SK-N-SH treated with all-trans-retinoic acid at 6 μM for 48 hours (cell line): Measurements from ENCODE around the gene PSMA6.

Experiments used
- ATAC-seq: fragments of 200-7000 bp; cut with Tn5 transposase; 3 replicates; pipeline ENCODE4 v1.9.1; 2020; ENCODE audit warnings: mild to moderate bottlenecking, moderate library complexity
- ARNTL ChIP-seq: fragments of 450-650 bp; formaldehyde crosslinking; IDR thresholded peaks from 2 replicates; pipeline ENCODE4 v1.5.0; 2020; ENCODE audit warnings: low read depth, mild to moderate bottlenecking, moderate library complexity, borderline replicate concordance
- BACH2 ChIP-seq: fragments of 250-450 bp; sonication (Bioruptor Pico); IDR thresholded peaks from 2 replicates; pipeline ENCODE4 v1.9.0; 2021; ENCODE audit warnings: mild to moderate bottlenecking, borderline replicate concordance
- CSDC2 ChIP-seq: fragments of 250-450 bp; sonication (Bioruptor Pico); IDR thresholded peaks from 2 replicates; pipeline ENCODE4 v1.5.0; 2020; ENCODE audit warnings: mild to moderate bottlenecking, moderate library complexity
- ESRRG ChIP-seq: fragments of 250-450 bp; sonication (Bioruptor Pico); IDR thresholded peaks from 2 replicates; pipeline ENCODE4 v1.6.1; 2021; ENCODE audit warnings: mild to moderate bottlenecking
- ISL1 ChIP-seq: fragments of 250-450 bp; sonication (Bioruptor Pico); IDR thresholded peaks from 2 replicates; pipeline ENCODE4 v2.1.2; 2022; ENCODE audit warnings: mild to moderate bottlenecking, moderate library complexity
- OSR1 ChIP-seq: fragments of 250-450 bp; sonication (Bioruptor Pico); IDR thresholded peaks from 2 replicates; pipeline ENCODE4 v1.8.0; 2022; ENCODE audit warnings: moderate library complexity, mild to moderate bottlenecking, inconsistent platforms
- PPARA ChIP-seq: fragments of 250-450 bp; sonication (Bioruptor Pico); IDR thresholded peaks from 2 replicates; pipeline ENCODE4 v1.5.0; 2020; ENCODE audit warnings: mild to moderate bottlenecking, borderline replicate concordance
- SNAI2 ChIP-seq: fragments of 250-450 bp; sonication (Bioruptor Pico); IDR thresholded peaks from 2 replicates; pipeline ENCODE4 v1.5.0; 2020; ENCODE audit warnings: mild to moderate bottlenecking, moderate library complexity
- TCF4 ChIP-seq: fragments of 250-450 bp; sonication (Bioruptor Pico); IDR thresholded peaks from 2 replicates; pipeline ENCODE4 v1.8.0; 2021; ENCODE audit warnings: mild to moderate bottlenecking, moderate library complexity, borderline replicate concordance
- TOX ChIP-seq: fragments of 250-450 bp; sonication (Bioruptor Pico); IDR thresholded peaks from 2 replicates; pipeline ENCODE4 v1.8.0; 2021; ENCODE audit warnings: mild to moderate bottlenecking, moderate library complexity, borderline replicate concordance
- ZC3H10 ChIP-seq: fragments of 250-450 bp; sonication (Bioruptor Pico); IDR thresholded peaks from 2 replicates; pipeline ENCODE4 v1.5.1; 2021; ENCODE audit warnings: mild to moderate bottlenecking, moderate library complexity
- ZFP3 ChIP-seq: fragments of 250-450 bp; sonication (Bioruptor Pico); IDR thresholded peaks from 2 replicates; pipeline ENCODE4 v1.5.0; 2020; ENCODE audit warnings: mild to moderate bottlenecking, moderate library complexity
- ZFP30 ChIP-seq: fragments of 450-650 bp; formaldehyde crosslinking; IDR thresholded peaks from 2 replicates; pipeline ENCODE4 v1.5.0; 2022; ENCODE audit warnings: mild to moderate bottlenecking, moderate library complexity
- ZNF565 ChIP-seq: fragments of 450-650 bp; formaldehyde crosslinking; conservative IDR thresholded peaks from 2 replicates; pipeline ENCODE4 v1.5.0; 2020; ENCODE audit warnings: low read depth, mild to moderate bottlenecking, moderate library complexity
- ZNF8 ChIP-seq: fragments of 450-650 bp; formaldehyde crosslinking; IDR thresholded peaks from 2 replicates; pipeline ENCODE4 v1.5.0; 2020; ENCODE audit warnings: mild to moderate bottlenecking, moderate library complexity
- TF ChIP-seq, protein P1 (sequence below): fragments of 250-450 bp; sonication (Bioruptor Pico); IDR thresholded peaks from 2 replicates; pipeline ENCODE4 v1.5.1; 2021; ENCODE audit warnings: mild to moderate bottlenecking, moderate library complexity
- TF ChIP-seq, protein P2 (sequence below): fragments of 250-450 bp; sonication (Bioruptor Pico); IDR thresholded peaks from 2 replicates; pipeline ENCODE4 v1.5.0; 2020; ENCODE audit warnings: mild to moderate bottlenecking, moderate library complexity
- TF ChIP-seq, protein P3 (sequence below): fragments of 250-450 bp; sonication (Bioruptor Pico); IDR thresholded peaks from 2 replicates; pipeline ENCODE4 v1.5.1; 2020; ENCODE audit warnings: low read depth, mild to moderate bottlenecking, moderate library complexity
- TF ChIP-seq, protein P4 (sequence below): fragments of 250-450 bp; sonication (Bioruptor Pico); IDR thresholded peaks from 2 replicates; pipeline ENCODE4 v1.8.0; 2021; ENCODE audit warnings: low read depth, mild to moderate bottlenecking, moderate library complexity, borderline replicate concordance
- TF ChIP-seq, protein P5 (sequence below): fragments of 250-450 bp; sonication (Bioruptor Pico); IDR thresholded peaks from 2 replicates; pipeline ENCODE4 v1.8.0; 2020; ENCODE audit warnings: mild to moderate bottlenecking, moderate library complexity, borderline replicate concordance

PSMA6 gene

DNA sequence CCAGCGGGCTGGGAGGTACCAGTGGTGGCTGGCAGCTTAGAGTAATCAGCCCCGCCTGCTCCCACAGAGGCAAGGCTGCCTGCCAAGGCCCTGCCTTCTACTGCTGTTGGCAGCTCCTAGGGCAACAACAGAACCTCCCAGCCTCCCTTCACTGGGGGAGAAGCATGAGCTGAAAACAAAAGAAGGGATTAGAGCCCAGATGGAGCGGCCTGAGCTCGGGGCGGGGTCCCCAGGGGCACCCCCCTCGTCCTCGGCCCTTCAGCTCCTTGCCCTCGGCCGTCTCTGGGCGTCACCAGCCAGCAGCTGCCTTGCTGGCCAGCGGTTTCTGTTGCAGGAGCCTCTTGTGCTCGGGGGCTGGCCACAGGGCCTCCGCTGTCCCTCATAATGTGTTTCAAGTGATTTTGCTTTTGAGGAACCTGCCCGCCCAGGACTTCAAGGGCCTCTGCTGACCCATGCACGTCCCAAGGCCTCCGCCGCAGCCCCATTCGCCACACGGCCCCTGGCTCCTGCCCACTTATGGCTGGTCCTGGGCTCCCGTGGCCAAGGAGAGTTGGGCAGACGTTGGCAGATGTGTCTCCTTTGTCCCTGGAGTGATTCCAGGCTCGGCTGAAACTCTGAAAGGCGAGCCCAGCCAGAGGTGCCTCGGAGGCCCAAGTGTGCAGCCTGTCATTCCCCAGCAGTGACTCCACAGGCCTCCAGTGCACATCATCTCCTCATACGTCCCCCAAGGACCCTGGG is 49.7 kb downstream of the PSMA6 start:
- TF ChIP-seq, protein P1, sequence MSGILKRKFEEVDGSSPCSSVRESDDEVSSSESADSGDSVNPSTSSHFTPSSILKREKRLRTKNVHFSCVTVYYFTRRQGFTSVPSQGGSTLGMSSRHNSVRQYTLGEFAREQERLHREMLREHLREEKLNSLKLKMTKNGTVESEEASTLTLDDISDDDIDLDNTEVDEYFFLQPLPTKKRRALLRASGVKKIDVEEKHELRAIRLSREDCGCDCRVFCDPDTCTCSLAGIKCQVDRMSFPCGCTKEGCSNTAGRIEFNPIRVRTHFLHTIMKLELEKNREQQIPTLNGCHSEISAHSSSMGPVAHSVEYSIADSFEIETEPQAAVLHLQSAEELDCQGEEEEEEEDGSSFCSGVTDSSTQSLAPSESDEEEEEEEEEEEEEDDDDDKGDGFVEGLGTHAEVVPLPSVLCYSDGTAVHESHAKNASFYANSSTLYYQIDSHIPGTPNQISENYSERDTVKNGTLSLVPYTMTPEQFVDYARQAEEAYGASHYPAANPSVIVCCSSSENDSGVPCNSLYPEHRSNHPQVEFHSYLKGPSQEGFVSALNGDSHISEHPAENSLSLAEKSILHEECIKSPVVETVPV (CRISPR knock-in tag), result no peak
- TF ChIP-seq ISL1 (CRISPR knock-in tag) (no peak), ZFP3 (peak; percentile 90), SNAI2 (CRISPR knock-in tag) (no peak)
- TF ChIP-seq, protein P2, sequence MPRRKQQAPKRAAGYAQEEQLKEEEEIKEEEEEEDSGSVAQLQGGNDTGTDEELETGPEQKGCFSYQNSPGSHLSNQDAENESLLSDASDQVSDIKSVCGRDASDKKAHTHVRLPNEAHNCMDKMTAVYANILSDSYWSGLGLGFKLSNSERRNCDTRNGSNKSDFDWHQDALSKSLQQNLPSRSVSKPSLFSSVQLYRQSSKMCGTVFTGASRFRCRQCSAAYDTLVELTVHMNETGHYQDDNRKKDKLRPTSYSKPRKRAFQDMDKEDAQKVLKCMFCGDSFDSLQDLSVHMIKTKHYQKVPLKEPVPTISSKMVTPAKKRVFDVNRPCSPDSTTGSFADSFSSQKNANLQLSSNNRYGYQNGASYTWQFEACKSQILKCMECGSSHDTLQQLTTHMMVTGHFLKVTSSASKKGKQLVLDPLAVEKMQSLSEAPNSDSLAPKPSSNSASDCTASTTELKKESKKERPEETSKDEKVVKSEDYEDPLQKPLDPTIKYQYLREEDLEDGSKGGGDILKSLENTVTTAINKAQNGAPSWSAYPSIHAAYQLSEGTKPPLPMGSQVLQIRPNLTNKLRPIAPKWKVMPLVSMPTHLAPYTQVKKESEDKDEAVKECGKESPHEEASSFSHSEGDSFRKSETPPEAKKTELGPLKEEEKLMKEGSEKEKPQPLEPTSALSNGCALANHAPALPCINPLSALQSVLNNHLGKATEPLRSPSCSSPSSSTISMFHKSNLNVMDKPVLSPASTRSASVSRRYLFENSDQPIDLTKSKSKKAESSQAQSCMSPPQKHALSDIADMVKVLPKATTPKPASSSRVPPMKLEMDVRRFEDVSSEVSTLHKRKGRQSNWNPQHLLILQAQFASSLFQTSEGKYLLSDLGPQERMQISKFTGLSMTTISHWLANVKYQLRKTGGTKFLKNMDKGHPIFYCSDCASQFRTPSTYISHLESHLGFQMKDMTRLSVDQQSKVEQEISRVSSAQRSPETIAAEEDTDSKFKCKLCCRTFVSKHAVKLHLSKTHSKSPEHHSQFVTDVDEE (CRISPR knock-in tag), result no peak

DNA sequence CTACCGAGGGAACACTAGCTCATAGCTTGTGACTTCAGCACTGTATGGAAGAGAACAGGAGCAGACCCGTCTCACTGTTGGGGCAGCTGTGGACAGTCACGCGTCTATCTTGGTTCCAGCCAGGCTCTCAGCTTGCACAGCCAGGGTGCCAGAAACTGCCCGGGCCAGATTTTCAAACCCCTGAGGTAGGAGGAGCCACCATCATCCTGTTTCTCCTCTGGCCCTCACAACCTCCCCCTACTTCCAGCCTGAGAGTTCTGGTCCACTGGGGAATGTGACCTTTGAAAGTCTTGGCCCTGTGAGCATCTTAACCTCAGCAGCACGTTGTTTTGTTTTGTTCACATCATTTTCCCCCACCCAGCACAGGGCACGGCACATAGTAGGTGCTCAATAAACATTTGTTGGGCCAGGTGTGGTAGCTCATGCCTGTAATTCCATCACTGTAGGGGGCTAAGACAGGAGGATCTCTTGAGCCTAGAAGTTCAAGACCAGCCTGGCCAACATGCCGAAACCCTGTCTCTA is 50.4 kb downstream of the PSMA6 start:
- TF ChIP-seq ZC3H10 (no peak), ZNF8 (CRISPR knock-in tag) (no peak), ZFP3 (no peak), BACH2 (no peak), TCF4 (CRISPR knock-in tag) (no peak), OSR1 (CRISPR knock-in tag) (no peak), ARNTL (CRISPR knock-in tag) (no peak), ESRRG (CRISPR knock-in tag) (no peak), CSDC2 (CRISPR knock-in tag) (no peak), ZFP30 (CRISPR knock-in tag) (no peak), PPARA (CRISPR knock-in tag) (no peak), ZNF565 (CRISPR knock-in tag) (no peak), TOX (CRISPR knock-in tag) (no peak)
- TF ChIP-seq, protein P3, sequence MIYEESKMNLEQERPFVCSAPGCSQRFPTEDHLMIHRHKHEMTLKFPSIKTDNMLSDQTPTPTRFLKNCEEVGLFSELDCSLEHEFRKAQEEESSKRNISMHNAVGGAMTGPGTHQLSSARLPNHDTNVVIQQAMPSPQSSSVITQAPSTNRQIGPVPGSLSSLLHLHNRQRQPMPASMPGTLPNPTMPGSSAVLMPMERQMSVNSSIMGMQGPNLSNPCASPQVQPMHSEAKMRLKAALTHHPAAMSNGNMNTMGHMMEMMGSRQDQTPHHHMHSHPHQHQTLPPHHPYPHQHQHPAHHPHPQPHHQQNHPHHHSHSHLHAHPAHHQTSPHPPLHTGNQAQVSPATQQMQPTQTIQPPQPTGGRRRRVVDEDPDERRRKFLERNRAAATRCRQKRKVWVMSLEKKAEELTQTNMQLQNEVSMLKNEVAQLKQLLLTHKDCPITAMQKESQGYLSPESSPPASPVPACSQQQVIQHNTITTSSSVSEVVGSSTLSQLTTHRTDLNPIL, result no peak
- TF ChIP-seq, protein P2 (CRISPR knock-in tag), result no peak
- TF ChIP-seq, protein P4, sequence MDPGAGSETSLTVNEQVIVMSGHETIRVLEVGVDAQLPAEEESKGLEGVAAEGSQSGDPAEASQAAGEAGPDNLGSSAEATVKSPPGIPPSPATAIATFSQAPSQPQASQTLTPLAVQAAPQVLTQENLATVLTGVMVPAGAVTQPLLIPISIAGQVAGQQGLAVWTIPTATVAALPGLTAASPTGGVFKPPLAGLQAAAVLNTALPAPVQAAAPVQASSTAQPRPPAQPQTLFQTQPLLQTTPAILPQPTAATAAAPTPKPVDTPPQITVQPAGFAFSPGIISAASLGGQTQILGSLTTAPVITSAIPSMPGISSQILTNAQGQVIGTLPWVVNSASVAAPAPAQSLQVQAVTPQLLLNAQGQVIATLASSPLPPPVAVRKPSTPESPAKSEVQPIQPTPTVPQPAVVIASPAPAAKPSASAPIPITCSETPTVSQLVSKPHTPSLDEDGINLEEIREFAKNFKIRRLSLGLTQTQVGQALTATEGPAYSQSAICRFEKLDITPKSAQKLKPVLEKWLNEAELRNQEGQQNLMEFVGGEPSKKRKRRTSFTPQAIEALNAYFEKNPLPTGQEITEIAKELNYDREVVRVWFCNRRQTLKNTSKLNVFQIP (CRISPR knock-in tag), result no peak
- ATAC-seq, result no peak

More for the DNA sequence above, 49.7 kb downstream of the PSMA6 start:
- peak; percentile 100 for ATAC-seq

DNA sequence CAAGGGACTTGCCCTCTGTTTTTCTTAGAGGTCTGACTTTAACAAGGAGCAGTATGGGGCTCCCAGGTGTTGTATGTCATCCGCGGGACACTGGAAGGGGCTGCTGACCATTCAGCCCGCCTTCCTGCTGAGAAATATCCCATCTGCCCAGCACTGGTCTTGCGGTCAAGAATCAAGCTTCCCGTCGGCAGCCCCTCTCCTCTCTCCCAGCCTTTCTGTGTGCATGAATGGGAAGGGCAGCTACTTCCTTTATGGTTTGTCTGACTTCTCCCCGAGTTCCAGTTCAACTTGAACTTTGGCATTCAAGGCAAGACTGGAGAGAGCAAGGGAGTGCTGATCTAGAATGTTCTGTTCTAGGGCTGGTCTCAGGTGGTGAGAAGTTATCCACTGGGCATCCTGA is 51.5 kb downstream of the PSMA6 start:
- ATAC-seq, result no peak
- TF ChIP-seq, protein P5, sequence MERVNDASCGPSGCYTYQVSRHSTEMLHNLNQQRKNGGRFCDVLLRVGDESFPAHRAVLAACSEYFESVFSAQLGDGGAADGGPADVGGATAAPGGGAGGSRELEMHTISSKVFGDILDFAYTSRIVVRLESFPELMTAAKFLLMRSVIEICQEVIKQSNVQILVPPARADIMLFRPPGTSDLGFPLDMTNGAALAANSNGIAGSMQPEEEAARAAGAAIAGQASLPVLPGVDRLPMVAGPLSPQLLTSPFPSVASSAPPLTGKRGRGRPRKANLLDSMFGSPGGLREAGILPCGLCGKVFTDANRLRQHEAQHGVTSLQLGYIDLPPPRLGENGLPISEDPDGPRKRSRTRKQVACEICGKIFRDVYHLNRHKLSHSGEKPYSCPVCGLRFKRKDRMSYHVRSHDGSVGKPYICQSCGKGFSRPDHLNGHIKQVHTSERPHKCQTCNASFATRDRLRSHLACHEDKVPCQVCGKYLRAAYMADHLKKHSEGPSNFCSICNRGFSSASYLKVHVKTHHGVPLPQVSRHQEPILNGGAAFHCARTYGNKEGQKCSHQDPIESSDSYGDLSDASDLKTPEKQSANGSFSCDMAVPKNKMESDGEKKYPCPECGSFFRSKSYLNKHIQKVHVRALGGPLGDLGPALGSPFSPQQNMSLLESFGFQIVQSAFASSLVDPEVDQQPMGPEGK (CRISPR knock-in tag), result no peak
- no peak for TF ChIP-seq ZNF8 (CRISPR knock-in tag)
- TF ChIP-seq, protein P1 (CRISPR knock-in tag), result no peak
- no peak for TF ChIP-seq OSR1 (CRISPR knock-in tag)
- TF ChIP-seq CSDC2 (CRISPR knock-in tag), result no peak
- TF ChIP-seq ISL1 (CRISPR knock-in tag), result no peak
- TF ChIP-seq SNAI2 (CRISPR knock-in tag), result no peak
- TF ChIP-seq, protein P2 (CRISPR knock-in tag), result no peak
